GM12865 (cell line): ENCODE results near the gene RABAC1.
A peak's percentile ranks its signal among the peaks of the same experiment; 100 is the strongest.

Experiments
- DNase-seq: peaks from one replicate; pipeline ENCODE4 v3.0.0; 2010; ENCODE audit warnings: low read depth
- H3K4me3 ChIP-seq: 2 replicates; pipeline ENCODE4 v1.5.1; 2011; ENCODE audit warnings: mild to moderate bottlenecking, low read depth, low read length, control low read depth
- TF ChIP-seq, protein P1 (sequence below): IDR thresholded peaks from 2 replicates; pipeline ENCODE4 v1.5.1; 2011; ENCODE audit warnings: low read length, control low read depth, low read depth, inconsistent platforms; ENCODE audit not compliant: insufficient read depth; ENCODE audit errors: missing control alignments

Gene RABAC1

DNA sequence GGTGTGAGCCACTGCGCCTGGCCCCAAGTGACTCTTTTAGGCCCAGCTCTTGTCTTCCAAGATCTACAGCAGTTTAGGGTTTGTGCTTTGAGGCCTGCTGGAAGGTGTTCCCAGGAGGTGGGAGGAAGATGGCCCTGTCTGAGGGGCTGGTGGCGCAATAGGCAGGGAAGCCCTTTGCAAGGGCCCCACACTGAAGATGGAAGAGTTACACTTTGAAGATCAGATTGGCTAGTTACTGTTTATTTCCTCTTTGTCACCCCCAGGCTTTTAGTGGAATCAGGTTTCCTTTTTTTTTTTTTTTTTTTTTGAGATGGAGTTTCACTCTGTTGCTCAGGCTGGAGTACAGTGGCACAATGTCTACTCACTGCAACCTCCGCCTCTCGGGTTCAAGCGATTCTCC lies 1.9 kb upstream of the RABAC1 start:
- TF ChIP-seq, protein P1, sequence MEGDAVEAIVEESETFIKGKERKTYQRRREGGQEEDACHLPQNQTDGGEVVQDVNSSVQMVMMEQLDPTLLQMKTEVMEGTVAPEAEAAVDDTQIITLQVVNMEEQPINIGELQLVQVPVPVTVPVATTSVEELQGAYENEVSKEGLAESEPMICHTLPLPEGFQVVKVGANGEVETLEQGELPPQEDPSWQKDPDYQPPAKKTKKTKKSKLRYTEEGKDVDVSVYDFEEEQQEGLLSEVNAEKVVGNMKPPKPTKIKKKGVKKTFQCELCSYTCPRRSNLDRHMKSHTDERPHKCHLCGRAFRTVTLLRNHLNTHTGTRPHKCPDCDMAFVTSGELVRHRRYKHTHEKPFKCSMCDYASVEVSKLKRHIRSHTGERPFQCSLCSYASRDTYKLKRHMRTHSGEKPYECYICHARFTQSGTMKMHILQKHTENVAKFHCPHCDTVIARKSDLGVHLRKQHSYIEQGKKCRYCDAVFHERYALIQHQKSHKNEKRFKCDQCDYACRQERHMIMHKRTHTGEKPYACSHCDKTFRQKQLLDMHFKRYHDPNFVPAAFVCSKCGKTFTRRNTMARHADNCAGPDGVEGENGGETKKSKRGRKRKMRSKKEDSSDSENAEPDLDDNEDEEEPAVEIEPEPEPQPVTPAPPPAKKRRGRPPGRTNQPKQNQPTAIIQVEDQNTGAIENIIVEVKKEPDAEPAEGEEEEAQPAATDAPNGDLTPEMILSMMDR, result no peak
- no peak overlapping the region for H3K4me3 ChIP-seq
- no peak for DNase-seq

DNA sequence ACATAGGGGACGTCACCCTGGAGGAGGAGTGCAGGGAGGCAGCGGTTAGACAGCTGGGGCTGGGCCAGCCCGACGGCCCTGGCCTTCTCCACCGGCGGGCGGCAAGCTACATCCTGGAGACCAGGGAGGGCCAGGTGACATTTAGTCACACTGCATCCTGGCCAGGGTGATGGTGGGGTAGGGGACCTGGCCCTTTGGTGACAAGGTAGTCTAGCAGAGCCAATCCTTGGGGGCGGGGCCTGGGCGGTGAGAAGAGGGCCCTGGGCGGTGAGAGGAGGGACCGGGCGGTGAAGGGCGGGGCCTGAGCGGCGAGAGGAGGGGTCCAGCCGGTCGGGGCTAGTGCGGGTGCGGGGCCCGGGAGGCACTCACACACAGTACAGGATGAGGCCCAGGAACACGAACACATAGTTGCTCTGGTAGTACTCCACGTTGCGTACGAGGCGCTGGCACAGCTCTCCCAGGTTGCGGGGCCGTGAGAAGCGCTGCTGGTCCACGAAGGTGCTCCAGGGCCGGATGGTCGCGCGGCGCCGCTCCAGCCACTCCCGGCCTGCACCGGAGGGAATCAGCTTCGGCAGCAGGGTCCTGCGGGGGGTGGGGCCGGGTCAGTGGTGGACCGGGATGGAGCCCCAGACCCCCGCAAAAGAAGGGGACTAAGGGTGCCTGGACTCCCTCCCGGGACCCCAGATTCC lies 610 bp downstream of the RABAC1 start:
- TF ChIP-seq, protein P1, result no peak
- H3K4me3 ChIP-seq, result peak overlapping the region; percentile 85
- DNase-seq, result peak; percentile 79

- TF ChIP-seq, protein P1, result peak; percentile 78
- peak overlapping the region; percentile 85 for H3K4me3 ChIP-seq
- peak; percentile 86 for DNase-seq
Observed at GRCh38 chr19:41957838-41958366, 1.2 kb downstream of the RABAC1 start.

DNA sequence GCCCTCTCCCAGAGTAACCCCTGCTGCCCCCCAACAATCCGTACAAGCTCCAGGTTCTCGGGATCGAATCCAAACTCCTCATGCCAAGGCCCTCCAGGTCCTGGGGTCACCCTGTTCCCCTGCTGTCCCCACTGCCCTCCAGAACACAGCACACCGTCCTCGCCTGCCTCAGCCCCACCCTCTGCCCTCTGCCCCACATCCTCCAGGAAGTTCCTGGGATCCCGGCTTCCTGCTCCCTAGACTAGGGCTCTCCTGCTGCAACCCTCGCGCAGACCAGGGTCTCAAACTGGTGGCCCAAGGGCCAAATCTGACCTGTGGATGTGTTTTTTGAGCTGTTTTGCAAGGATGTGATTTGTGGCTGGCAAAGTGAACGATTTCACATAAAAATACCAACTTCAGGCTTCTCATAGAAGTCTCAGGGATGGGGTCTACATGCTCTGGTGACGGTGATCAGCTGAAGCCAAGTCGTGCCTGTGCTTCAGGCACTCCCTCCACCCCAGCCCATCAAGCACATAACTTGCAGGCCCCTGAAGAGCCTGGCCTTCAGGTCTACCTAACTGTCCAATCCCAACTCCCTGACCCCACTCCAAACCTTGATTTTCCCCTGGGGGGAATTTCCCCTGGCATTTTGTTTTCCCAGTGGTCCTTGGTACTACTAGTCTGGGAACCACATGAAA lies 1.8 kb downstream of the RABAC1 start:
- H3K4me3 ChIP-seq, result no peak overlapping the region
- TF ChIP-seq, protein P1, result no peak
- DNase-seq, result no peak

GRCh38 chr19:41956621-41957020 lies 2.5 kb downstream of the RABAC1 start:
- DNase-seq, result no peak
- no peak overlapping the region for H3K4me3 ChIP-seq
- TF ChIP-seq, protein P1, result no peak

GRCh38 chr19:41955521-41955920 lies 3.6 kb downstream of the RABAC1 start:
- TF ChIP-seq, protein P1, result no peak
- no peak overlapping the region for H3K4me3 ChIP-seq
- DNase-seq, result no peak
